Measurements from ENCODE around the gene SRMS.
"Not testable (repeated sequence)": the region's sequence is repeated elsewhere in the genome, so short reads cannot be mapped to it uniquely, and the experiment has no call there.

Gene SRMS

GRCh38 chr20:63578224-63579016, 30.9 kb upstream of the SRMS start:
- no peak for DNase-seq

GRCh38 chr20:63577317-63577894, 29.9 kb upstream of the SRMS start:
- no peak for DNase-seq

GRCh38 chr20:63576311-63576710, 28.8 kb upstream of the SRMS start:
- no peak for DNase-seq

- DNase-seq: no peak
These were observed 27.5 kb upstream of the SRMS start for GRCh38 chr20:63574829-63575743.

- no peak for DNase-seq
These were observed 26.7 kb upstream of the SRMS start, which contains the start of gene HELZ2 for GRCh38 chr20:63574156-63574828. Gene HELZ2 (minus strand): TSS chr20:63574239. CDS start chr20:63572385, 1,854 bp downstream.

GRCh38 chr20:63573647-63574131, 26.1 kb upstream of the SRMS start:
- DNase-seq: no peak

- DNase-seq: no peak
These were observed 25.5 kb upstream of the SRMS start for GRCh38 chr20:63572788-63573646.

- DNase-seq: no peak
These were observed 24.7 kb upstream of the SRMS start for GRCh38 chr20:63572071-63572787.

- not testable (repeated sequence) for DNase-seq
These were observed 23.5 kb upstream of the SRMS start for GRCh38 chr20:63571087-63571478.

GRCh38 chr20:63570281-63571086, 22.9 kb upstream of the SRMS start:
- no peak for DNase-seq

- DNase-seq: no peak
These were observed 21.7 kb upstream of the SRMS start for GRCh38 chr20:63568986-63569949.

- DNase-seq: no peak
These were observed 20.8 kb upstream of the SRMS start for GRCh38 chr20:63568170-63568981.

GRCh38 chr20:63567386-63568169, 20.0 kb upstream of the SRMS start:
- no peak for DNase-seq

GRCh38 chr20:63567136-63567385, 19.5 kb upstream of the SRMS start:
- no peak for DNase-seq

GRCh38 chr20:63566395-63567135, 19.0 kb upstream of the SRMS start:
- no peak for DNase-seq

- no peak for DNase-seq
These were observed 18.3 kb upstream of the SRMS start for GRCh38 chr20:63565699-63566335.

Data from NCI-H510A (cell line).